ENCODE results near the gene MAP2K1.

Gene MAP2K1

DNA sequence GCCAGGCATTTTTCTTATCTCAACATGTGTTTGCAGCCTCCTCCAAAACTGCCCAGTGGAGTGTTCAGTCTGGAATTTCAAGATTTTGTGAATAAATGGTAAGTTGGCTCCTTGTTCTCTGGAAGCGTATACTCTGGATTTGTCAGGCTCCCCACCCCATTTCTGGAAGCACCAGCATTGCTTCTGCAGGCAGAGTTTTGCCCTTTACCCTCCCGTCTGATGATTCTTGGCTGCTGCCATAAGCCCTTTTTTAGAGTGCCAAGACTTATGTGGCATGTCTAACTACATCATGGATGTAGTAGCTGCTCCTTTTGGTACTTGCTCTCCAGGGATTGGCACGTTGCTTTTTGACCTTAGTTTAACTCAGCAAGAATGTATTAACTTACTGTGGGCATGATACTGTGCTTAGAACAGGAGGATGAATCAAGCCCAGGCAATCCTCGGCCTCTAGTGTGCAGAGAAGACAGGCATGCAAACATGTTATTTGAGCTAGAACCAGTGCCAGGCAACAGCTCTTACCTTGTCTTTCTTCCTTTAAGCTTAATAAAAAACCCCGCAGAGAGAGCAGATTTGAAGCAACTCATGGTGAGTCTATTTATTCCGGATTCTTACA is 102.6 kb downstream of the MAP2K1 start:
- TF ChIP-seq CTCF (IDR thresholded peaks at IDR 0.05; ENCODE audit: control extremely low read depth, extremely low read depth, low read depth, missing control alignments): no peak
- POLR2A ChIA-PET: no interaction called here
- DNase-seq (ENCODE audit: extremely low spot score): peak; percentile 2
- CTCF ChIA-PET: interaction anchor here (0.6 to 1.5 kb wide), 4 partner anchors 8 to 18 kb away, joined by 3 to 4 read pairs (median 3); partner anchors contain the start of gene SNAPC5

DNA sequence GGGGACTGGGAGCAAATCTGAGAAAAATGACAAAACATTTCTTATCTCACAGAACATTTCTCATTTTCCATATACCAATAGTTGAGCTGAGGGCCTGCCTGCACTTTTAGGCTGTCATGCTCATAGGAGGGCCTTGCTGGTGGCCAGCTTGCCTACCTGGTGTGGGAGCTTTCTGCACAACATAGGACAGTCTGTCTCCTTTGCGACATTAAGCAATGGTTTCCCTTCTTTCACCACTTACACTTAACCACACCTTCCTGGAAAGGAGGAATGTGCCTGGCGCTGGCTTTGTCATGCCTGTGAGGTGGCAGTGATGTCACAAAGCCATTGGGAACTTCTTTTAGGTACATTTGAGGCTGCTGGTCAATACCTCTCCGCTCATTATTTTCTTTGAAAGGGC is 105.1 kb downstream of the MAP2K1 start:
- no peak for TF ChIP-seq CTCF (IDR thresholded peaks at IDR 0.05; ENCODE audit: control extremely low read depth, extremely low read depth, low read depth, missing control alignments)
- ChIA-PET POLR2A (interaction anchor here (1.6 kb wide), 1 partner anchor 19 kb away, joined by 6 read pairs; no protein-coding TSS in a partner anchor), CTCF (interaction anchor here (0.8 to 1.3 kb wide), 3 partner anchors 9 to 20 kb away, joined by 3 to 4 read pairs (median 3); no protein-coding TSS in a partner anchor)
- no peak for DNase-seq (ENCODE audit: extremely low spot score)

DNA sequence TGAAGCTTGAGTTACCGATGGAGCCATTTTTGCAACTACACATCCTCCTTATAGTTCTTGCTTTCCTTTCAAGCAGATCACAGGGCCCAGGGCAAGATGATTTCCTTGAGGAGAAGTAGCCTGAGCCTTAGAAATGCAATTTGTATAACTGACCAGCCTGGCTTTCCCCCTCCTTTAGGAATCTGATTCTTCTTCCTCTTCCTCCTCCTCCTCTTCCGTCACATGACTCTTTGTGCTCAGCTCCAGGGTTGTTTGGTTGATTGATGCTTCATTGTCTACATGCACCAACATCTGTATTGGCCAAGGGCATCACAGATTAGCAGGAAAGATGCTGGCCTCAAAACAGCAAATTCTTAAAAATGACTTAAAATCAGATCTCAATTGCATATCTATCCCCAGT is 107.5 kb downstream of the MAP2K1 start:
- ChIA-PET POLR2A (interaction anchor here (1.6 kb wide), 1 partner anchor 11 kb away, joined by 4 read pairs; the partner anchor contains the start of genes RPL4 and ZWILCH), CTCF (interaction anchor here (0.8 kb wide), 2 partner anchors 9 to 89 kb away, joined by 3 read pairs; no protein-coding TSS in a partner anchor)
- no peak for DNase-seq (ENCODE audit: extremely low spot score)
- no peak for TF ChIP-seq CTCF (IDR thresholded peaks at IDR 0.05; ENCODE audit: control extremely low read depth, extremely low read depth, low read depth, missing control alignments)

- CTCF ChIA-PET: interaction anchor here (0.7 to 4.3 kb wide), 28 partner anchors 7 to 865 kb away, joined by 3 to 63 read pairs (median 8); partner anchors contain the start of genes DIS3L, MAP2K1 and TIPIN
- peak; percentile 30 for DNase-seq (ENCODE audit: extremely low spot score)
- POLR2A ChIA-PET: interaction anchor here (1.6 to 3.2 kb wide), 3 partner anchors 13 to 109 kb away, joined by 5 to 17 read pairs (median 8); partner anchors contain the start of gene MAP2K1
- TF ChIP-seq CTCF (IDR thresholded peaks at IDR 0.05; ENCODE audit: control extremely low read depth, extremely low read depth, low read depth, missing control alignments): no peak
Measured at GRCh38 chr15:66496951-66497501, 110.3 kb downstream of the MAP2K1 start.

- peak; percentile 97 for TF ChIP-seq CTCF (IDR thresholded peaks at IDR 0.05; ENCODE audit: control extremely low read depth, extremely low read depth, low read depth, missing control alignments)
- peak; percentile 94 for DNase-seq (ENCODE audit: extremely low spot score)
- CTCF ChIA-PET: interaction anchor here (0.7 to 4.3 kb wide), 53 partner anchors 8 to 866 kb away, joined by 3 to 63 read pairs (median 4); partner anchors contain the start of genes DIS3L, MAP2K1 and TIPIN
- POLR2A ChIA-PET: interaction anchor here (0.6 to 3.2 kb wide), 5 partner anchors 13 to 110 kb away, joined by 3 to 17 read pairs (median 5); partner anchors contain the start of gene MAP2K1
Measured at GRCh38 chr15:66497502-66498455, 111.1 kb downstream of the MAP2K1 start, which contains the start of gene SNAPC5. SNAPC5 (minus strand) TSS chr15:66497762; CDS start chr15:66497731, 31 bp downstream.
